GM23338 (cell line): ENCODE data around the gene TPRKB. TPM values are rescaled to one million over a fixed set of nuclear protein-coding genes. Genes with fewer than 3 reads are reported as not detected.

Experiments used
- ATAC-seq: fragments of 200-7000 bp; cut with Tn5 transposase; 3 replicates; pipeline ENCODE4 v1.9.1; 2020
- DNase-seq: peaks from one replicate; pipeline ENCODE4 v3.0.0-alpha.2; 2015; ENCODE audit warnings: low spot score
- H2AFZ ChIP-seq: fragments of 200-600 bp; sonication (generic); 2 replicates; pipeline ENCODE4 v1.8.0; 2016; ENCODE audit warnings: antibody characterized with exemption, mild to moderate bottlenecking, moderate library complexity
- H3F3A ChIP-seq: fragments of 200-600 bp; sonication (generic); replicated peaks from 2 replicates; pipeline ENCODE4 v1.8.0; 2017; ENCODE audit warnings: antibody characterized with exemption, mixed run types, low read depth
- H3K27ac ChIP-seq: fragments of 200-600 bp; sonication (generic); 2 replicates; pipeline ENCODE4 v1.6.1; 2016; ENCODE audit warnings: low read depth
- H3K27me3 ChIP-seq: fragments of 200-600 bp; sonication (generic); 2 replicates; pipeline ENCODE4 v1.8.0; 2016; ENCODE audit warnings: mild to moderate bottlenecking, mixed run types, moderate library complexity; ENCODE audit not compliant: insufficient read depth
- H3K36me3 ChIP-seq: fragments of 200-600 bp; sonication (generic); 2 replicates; pipeline ENCODE4 v1.8.0; 2016; ENCODE audit warnings: mild to moderate bottlenecking; ENCODE audit not compliant: insufficient read depth
- H3K4me1 ChIP-seq: fragments of 200-600 bp; sonication (generic); 2 replicates; pipeline ENCODE4 v1.8.0; 2016; ENCODE audit warnings: mild to moderate bottlenecking, moderate library complexity; ENCODE audit not compliant: insufficient read depth
- H3K4me2 ChIP-seq: fragments of 200-600 bp; sonication (generic); 2 replicates; pipeline ENCODE4 v1.7.1; 2017; ENCODE audit warnings: mixed run types
- H3K4me3 ChIP-seq: fragments of 200-600 bp; sonication (generic); 2 replicates; pipeline ENCODE4 v1.6.1; 2016; ENCODE audit warnings: mixed run types
- H3K79me2 ChIP-seq: fragments of 200-600 bp; sonication (generic); replicated peaks from 2 replicates; pipeline ENCODE4 v1.8.0; 2017; ENCODE audit warnings: mild to moderate bottlenecking; ENCODE audit not compliant: insufficient read depth
- H3K9me2 ChIP-seq: fragments of 200-600 bp; sonication (generic); 2 replicates; pipeline ENCODE4 v1.8.0; 2017; ENCODE audit not compliant: insufficient read depth
- H4K20me1 ChIP-seq: fragments of 200-600 bp; sonication (generic); replicated peaks from 2 replicates; pipeline ENCODE4 v1.8.0; 2017; ENCODE audit warnings: mild to moderate bottlenecking; ENCODE audit not compliant: insufficient read depth
- H3K27ac Mint-ChIP-seq: 2 replicates; pipeline ENCODE4 v1.8.0; 2020; ENCODE audit warnings: inconsistent platforms, mild to moderate bottlenecking, moderate library complexity, mixed read lengths
- H3K27me3 Mint-ChIP-seq: 3 replicates; pipeline ENCODE4 v1.8.0; 2022; ENCODE audit warnings: low read depth, mild to moderate bottlenecking, moderate library complexity, mixed read lengths, inconsistent platforms; ENCODE audit not compliant: insufficient read depth, poor library complexity
- H3K36me3 Mint-ChIP-seq: 3 replicates; pipeline ENCODE4 v1.8.0; 2021; ENCODE audit warnings: low read depth, mild to moderate bottlenecking, inconsistent platforms, moderate library complexity, mixed read lengths
- H3K4me1 Mint-ChIP-seq: 3 replicates; pipeline ENCODE4 v1.8.0; 2020; ENCODE audit warnings: mild to moderate bottlenecking, inconsistent platforms, mixed read lengths
- H3K4me3 Mint-ChIP-seq: 3 replicates; pipeline ENCODE4 v1.8.0; 2021; ENCODE audit warnings: moderate library complexity, mild to moderate bottlenecking, inconsistent platforms, mixed read lengths
- H3K9me3 Mint-ChIP-seq: 3 replicates; pipeline ENCODE4 v1.8.0; 2020; ENCODE audit warnings: moderate library complexity, mild to moderate bottlenecking, inconsistent platforms, mixed read lengths
- CREB1 ChIP-seq: fragments of 250-450 bp; sonication (Bioruptor Pico); IDR thresholded peaks from 2 replicates; pipeline ENCODE4 v1.5.0; 2020; ENCODE audit warnings: low read depth, mild to moderate bottlenecking, moderate library complexity
- CTCF ChIP-seq, 2 experiments: fragments of 200-600 bp in 1 of 2; sonication (generic) in 1 of 2; conservative IDR thresholded peaks; 2 replicates each; pipeline versions ENCODE4 v1.5.1 to v1.6.1; 2016 to 2017; ENCODE audit warnings: antibody characterized with exemption in 2 of 2, low read depth in 2 of 2, mild to moderate bottlenecking in 2 of 2, moderate library complexity in 1 of 2
- EZH2 ChIP-seq: fragments of 200-600 bp; sonication (generic); IDR thresholded peaks from one replicate; pipeline ENCODE4 v1.8.0; 2017; ENCODE audit warnings: antibody characterized with exemption, mild to moderate bottlenecking, low read depth; ENCODE audit not compliant: unreplicated experiment
- EZH2phosphoT487 ChIP-seq: fragments of 200-600 bp; sonication (generic); IDR thresholded peaks from one replicate; pipeline ENCODE4 v1.8.1; 2018; ENCODE audit warnings: antibody characterized with exemption; ENCODE audit not compliant: unreplicated experiment
- JUNB ChIP-seq: IDR thresholded peaks from one replicate; pipeline ENCODE4 v1.6.1; 2016; ENCODE audit warnings: antibody characterized with exemption; ENCODE audit not compliant: unreplicated experiment
- NANOG ChIP-seq: IDR thresholded peaks from 2 replicates; pipeline ENCODE4 v1.6.1; 2016; ENCODE audit warnings: antibody characterized with exemption, borderline replicate concordance
- POLR2AphosphoS5 ChIP-seq: IDR thresholded peaks from 2 replicates; pipeline ENCODE4 v1.6.1; 2016; ENCODE audit warnings: antibody characterized with exemption, low read depth
- REST ChIP-seq: IDR thresholded peaks from one replicate; pipeline ENCODE4 v1.6.1; 2018; ENCODE audit warnings: antibody characterized with exemption; ENCODE audit not compliant: unreplicated experiment
- STAT1 ChIP-seq: IDR thresholded peaks from one replicate; pipeline ENCODE4 v1.6.1; 2016; ENCODE audit warnings: antibody characterized with exemption; ENCODE audit not compliant: unreplicated experiment
- ZNF114 ChIP-seq: fragments of 250-450 bp; sonication (Bioruptor Pico); IDR thresholded peaks from 2 replicates; pipeline ENCODE4 v1.5.0; 2020; ENCODE audit warnings: mild to moderate bottlenecking, moderate library complexity
- ZNF331 ChIP-seq: fragments of 250-450 bp; sonication (Bioruptor Pico); IDR thresholded peaks from 2 replicates; pipeline ENCODE4 v1.5.0; 2020; ENCODE audit warnings: low read depth, mild to moderate bottlenecking, moderate library complexity
- polyA plus RNA-seq: library from polyadenylated mRNA; unstranded; fragments of >200 nt; fragmentation: Nextera tagmentation; extraction: Ambion mirVana; gene quantifications from 2 replicates; pipeline ENCODE4 v1.2.1, GENCODE V29; 2016
- total RNA-seq: library from RNA; depleted of rRNA; stranded (reverse); fragments of >200 nt; shearing (Covaris generic); gene quantifications from 2 replicates; pipeline ENCODE4 v1.2.3, GENCODE V29; 2014
- TF ChIP-seq, protein P1 (sequence below): fragments of 250-450 bp; sonication (Bioruptor Pico); IDR thresholded peaks from 2 replicates; pipeline ENCODE4 v1.5.0; 2020; ENCODE audit warnings: mild to moderate bottlenecking, moderate library complexity
- TF ChIP-seq, protein P2 (sequence below): IDR thresholded peaks from 2 replicates; pipeline ENCODE4 v1.6.1; 2016; ENCODE audit warnings: antibody characterized with exemption

Gene TPRKB
- total and polyA plus RNA-seq, 2 experiments from 2014 or later, result 31.2 to 186 TPM

DNA sequence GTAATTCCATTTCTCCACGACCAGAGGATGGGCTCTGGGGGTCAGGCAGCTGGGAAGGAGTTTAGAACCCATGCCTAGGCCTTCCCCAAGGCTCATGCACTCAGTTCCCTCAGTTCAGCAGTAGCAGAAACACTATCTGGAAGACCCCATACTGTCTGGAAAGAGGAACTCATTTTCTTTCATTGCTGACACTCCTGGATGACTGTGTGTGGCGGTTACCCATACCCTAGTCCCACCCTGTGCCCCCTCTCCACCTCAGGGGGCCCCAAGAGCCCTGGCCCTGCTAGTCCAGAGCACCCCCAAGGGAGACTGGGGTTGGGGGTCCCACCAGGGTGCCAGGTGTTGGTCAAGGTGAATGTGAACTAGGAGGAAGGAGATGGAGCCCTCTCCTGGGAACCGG lies 29.5 kb downstream of the TPRKB start:
- Histone ChIP-seq H3F3A (no peaks in the 10 kb centered on the region), H4K20me1 (no peaks in the 10 kb centered on the region), H3K9me2 (no peaks in the 10 kb centered on the region), H3K4me3 (no peak overlapping the region), H2AFZ (no peak overlapping the region; the same call in 1 of the 2 replicates), H3K79me2 (no peaks in the 10 kb centered on the region), H3K27me3 (no peaks in the 10 kb centered on the region), H3K36me3 (no peaks in the 10 kb centered on the region), H3K27ac (no peak overlapping the region), H3K4me1 (no peaks in the 10 kb centered on the region), H3K4me2 (no peak overlapping the region)
- Mint-ChIP-seq H3K27ac (no peak overlapping the region), H3K27me3 (peaks cover 6% of the 10 kb centered on the region), H3K4me3 (no peak overlapping the region), H3K36me3 (no peaks in the 10 kb centered on the region), H3K4me1 (peaks cover 2% of the 10 kb centered on the region; the same call in 1 of the 3 replicates), H3K9me3 (no peaks in the 10 kb centered on the region; the same call in 1 of the 3 replicates)
- no peak for TF ChIP-seq EZH2phosphoT487
- TF ChIP-seq, protein P1, sequence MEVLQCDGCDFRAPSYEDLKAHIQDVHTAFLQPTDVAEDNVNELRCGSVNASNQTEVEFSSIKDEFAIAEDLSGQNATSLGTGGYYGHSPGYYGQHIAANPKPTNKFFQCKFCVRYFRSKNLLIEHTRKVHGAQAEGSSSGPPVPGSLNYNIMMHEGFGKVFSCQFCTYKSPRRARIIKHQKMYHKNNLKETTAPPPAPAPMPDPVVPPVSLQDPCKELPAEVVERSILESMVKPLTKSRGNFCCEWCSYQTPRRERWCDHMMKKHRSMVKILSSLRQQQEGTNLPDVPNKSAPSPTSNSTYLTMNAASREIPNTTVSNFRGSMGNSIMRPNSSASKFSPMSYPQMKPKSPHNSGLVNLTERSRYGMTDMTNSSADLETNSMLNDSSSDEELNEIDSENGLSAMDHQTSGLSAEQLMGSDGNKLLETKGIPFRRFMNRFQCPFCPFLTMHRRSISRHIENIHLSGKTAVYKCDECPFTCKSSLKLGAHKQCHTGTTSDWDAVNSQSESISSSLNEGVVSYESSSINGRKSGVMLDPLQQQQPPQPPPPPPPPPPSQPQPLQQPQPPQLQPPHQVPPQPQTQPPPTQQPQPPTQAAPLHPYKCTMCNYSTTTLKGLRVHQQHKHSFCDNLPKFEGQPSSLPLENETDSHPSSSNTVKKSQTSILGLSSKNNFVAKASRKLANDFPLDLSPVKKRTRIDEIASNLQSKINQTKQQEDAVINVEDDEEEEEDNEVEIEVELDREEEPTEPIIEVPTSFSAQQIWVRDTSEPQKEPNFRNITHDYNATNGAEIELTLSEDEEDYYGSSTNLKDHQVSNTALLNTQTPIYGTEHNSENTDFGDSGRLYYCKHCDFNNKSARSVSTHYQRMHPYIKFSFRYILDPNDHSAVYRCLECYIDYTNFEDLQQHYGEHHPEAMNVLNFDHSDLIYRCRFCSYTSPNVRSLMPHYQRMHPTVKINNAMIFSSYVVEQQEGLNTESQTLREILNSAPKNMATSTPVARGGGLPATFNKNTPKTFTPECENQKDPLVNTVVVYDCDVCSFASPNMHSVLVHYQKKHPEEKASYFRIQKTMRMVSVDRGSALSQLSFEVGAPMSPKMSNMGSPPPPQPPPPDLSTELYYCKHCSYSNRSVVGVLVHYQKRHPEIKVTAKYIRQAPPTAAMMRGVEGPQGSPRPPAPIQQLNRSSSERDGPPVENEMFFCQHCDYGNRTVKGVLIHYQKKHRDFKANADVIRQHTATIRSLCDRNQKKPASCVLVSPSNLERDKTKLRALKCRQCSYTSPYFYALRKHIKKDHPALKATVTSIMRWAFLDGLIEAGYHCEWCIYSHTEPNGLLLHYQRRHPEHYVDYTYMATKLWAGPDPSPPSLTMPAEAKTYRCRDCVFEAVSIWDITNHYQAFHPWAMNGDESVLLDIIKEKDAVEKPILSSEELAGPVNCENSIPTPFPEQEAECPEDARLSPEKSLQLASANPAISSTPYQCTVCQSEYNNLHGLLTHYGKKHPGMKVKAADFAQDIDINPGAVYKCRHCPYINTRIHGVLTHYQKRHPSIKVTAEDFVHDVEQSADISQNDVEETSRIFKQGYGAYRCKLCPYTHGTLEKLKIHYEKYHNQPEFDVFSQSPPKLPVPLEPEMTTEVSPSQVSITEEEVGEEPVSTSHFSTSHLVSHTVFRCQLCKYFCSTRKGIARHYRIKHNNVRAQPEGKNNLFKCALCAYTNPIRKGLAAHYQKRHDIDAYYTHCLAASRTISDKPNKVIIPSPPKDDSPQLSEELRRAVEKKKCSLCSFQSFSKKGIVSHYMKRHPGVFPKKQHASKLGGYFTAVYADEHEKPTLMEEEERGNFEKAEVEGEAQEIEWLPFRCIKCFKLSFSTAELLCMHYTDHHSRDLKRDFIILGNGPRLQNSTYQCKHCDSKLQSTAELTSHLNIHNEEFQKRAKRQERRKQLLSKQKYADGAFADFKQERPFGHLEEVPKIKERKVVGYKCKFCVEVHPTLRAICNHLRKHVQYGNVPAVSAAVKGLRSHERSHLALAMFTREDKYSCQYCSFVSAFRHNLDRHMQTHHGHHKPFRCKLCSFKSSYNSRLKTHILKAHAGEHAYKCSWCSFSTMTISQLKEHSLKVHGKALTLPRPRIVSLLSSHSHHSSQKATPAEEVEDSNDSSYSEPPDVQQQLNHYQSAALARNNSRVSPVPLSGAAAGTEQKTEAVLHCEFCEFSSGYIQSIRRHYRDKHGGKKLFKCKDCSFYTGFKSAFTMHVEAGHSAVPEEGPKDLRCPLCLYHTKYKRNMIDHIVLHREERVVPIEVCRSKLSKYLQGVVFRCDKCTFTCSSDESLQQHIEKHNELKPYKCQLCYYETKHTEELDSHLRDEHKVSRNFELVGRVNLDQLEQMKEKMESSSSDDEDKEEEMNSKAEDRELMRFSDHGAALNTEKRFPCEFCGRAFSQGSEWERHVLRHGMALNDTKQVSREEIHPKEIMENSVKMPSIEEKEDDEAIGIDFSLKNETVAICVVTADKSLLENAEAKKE, result no peak
- TF ChIP-seq REST, result no peak
- TF ChIP-seq, protein P2, sequence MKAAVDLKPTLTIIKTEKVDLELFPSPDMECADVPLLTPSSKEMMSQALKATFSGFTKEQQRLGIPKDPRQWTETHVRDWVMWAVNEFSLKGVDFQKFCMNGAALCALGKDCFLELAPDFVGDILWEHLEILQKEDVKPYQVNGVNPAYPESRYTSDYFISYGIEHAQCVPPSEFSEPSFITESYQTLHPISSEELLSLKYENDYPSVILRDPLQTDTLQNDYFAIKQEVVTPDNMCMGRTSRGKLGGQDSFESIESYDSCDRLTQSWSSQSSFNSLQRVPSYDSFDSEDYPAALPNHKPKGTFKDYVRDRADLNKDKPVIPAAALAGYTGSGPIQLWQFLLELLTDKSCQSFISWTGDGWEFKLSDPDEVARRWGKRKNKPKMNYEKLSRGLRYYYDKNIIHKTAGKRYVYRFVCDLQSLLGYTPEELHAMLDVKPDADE, result no peak
- TF ChIP-seq NANOG, result no peak
- TF ChIP-seq EZH2, result no peak
- TF ChIP-seq JUNB, result no peak
- no peak for TF ChIP-seq POLR2AphosphoS5
- TF ChIP-seq CTCF (conservative IDR thresholded peaks at IDR 0.05; ENCODE audit: low read depth in 2 of 2), result no peak
- no peak for TF ChIP-seq CREB1
- TF ChIP-seq ZNF331 (CRISPR knock-in tag), result no peak
- TF ChIP-seq ZNF114 (CRISPR knock-in tag), result no peak
- TF ChIP-seq STAT1, result no peak
- ATAC-seq (no peak), DNase-seq (no peak)
